ENCODE measurements around the gene FAM149A. TPM values are rescaled to one million over a fixed set of nuclear protein-coding genes. Genes with fewer than 3 reads are reported as not detected.

FAM149A gene
- total RNA-seq, 1 donor from 2014 or later = 13.9 TPM

- peak; percentile 33 to 74 (median 60) for TF ChIP-seq CTCF (IDR thresholded peaks at IDR 0.05)
- no peak overlapping the region for H3K27ac ChIP-seq
- H3K36me3 ChIP-seq = no peaks in the 10 kb centered on the region
- H3K4me1 ChIP-seq = no peaks in the 10 kb centered on the region
- DNase-seq (ENCODE audit: low spot score in 2 of 2) = no peak
- intact Hi-C loops (cut with DNase I) = loop anchor here (10.0 kb wide), 1 partner anchor 502 kb away; no protein-coding TSS in a partner anchor
- peak overlapping the region; percentile 7 to 48 for H3K4me3 ChIP-seq
- no peaks in the 10 kb centered on the region for H3K9me3 ChIP-seq
- H3K27me3 ChIP-seq = no peaks in the 10 kb centered on the region
Observed at GRCh38 chr4:186137196-186137794, 32.8 kb downstream of the FAM149A start.

DNA sequence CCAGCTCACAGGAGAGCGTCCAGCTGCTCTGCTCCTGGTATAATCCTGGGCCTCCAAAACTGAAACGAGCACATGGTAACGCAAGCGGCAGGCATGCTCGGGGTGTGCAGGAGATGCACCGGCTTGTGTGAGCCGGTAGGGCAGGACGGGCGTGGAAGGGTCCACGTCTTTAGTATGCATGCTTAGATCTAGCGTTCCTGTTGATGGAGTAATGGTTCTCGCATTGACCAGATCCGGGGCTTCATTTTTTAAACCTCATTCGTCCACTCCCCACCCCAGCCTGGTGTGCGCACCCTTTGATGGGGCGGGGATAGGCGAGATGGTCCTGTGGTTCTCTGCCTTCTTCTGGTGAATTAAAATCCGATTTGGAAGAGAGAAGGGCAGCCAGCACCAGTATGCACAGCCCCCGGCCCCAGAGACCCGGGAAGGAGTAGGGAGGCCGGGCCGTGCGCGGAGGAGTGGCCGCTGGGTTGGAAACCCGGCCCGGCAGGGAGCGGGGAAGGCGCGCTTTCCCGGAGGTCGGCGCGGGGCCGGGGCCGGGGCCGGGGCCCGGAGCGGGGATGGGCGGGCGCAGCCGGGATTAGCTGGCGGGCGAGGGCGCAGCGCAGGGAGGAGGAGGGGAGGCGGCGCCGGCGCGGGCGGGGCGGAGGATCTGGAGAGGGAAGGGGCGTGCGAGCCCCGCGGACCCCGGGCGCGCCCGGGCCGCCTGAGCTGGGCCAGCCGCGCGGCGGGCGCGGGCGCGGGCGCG is 39.9 kb downstream of the FAM149A start:
- peak in 1 of 2 donors; percentile 78 for DNase-seq (ENCODE audit: low spot score in 2 of 2)
- no peaks in the 10 kb centered on the region for H3K36me3 ChIP-seq
- peak overlapping the region; percentile 70 to 91 for H3K27ac ChIP-seq
- TF ChIP-seq CTCF (IDR thresholded peaks at IDR 0.05) = peak in 1 of 3 experiments; percentile 24
- H3K9me3 ChIP-seq = no peaks in the 10 kb centered on the region
- intact Hi-C loops (cut with DNase I) = loop anchor here (2.0 to 10.0 kb wide), 3 partner anchors 46 to 1000 kb away; partner anchors contain the start of genes CYP4V2 and SLC25A4
- H3K4me3 ChIP-seq = peak overlapping the region; percentile 71 to 85
- no peaks in the 10 kb centered on the region for H3K27me3 ChIP-seq
- peaks cover 4 to 6% of the 10 kb centered on the region in 2 donors for H3K4me1 ChIP-seq

GRCh38 chr4:186144946-186145569 is 40.6 kb downstream of the FAM149A start:
- no peaks in the 10 kb centered on the region for H3K36me3 ChIP-seq
- peak in 1 of 2 donors; percentile 85 for DNase-seq (ENCODE audit: low spot score in 2 of 2)
- peaks cover 4 to 6% of the 10 kb centered on the region in 2 donors for H3K4me1 ChIP-seq
- peak overlapping the region; percentile 55 to 91 for H3K27ac ChIP-seq
- intact Hi-C loops (cut with DNase I) = loop anchor here (2.0 to 10.0 kb wide), 3 partner anchors 46 to 1000 kb away; partner anchors contain the start of genes CYP4V2 and SLC25A4
- no peaks in the 10 kb centered on the region for H3K27me3 ChIP-seq
- H3K4me3 ChIP-seq = peak overlapping the region; percentile 71 to 85
- no peaks in the 10 kb centered on the region for H3K9me3 ChIP-seq
- no peak for TF ChIP-seq CTCF (IDR thresholded peaks at IDR 0.05)

- H3K4me3 ChIP-seq = no peak overlapping the region
- no peak for DNase-seq (ENCODE audit: low spot score in 2 of 2)
- no peak for TF ChIP-seq CTCF (IDR thresholded peaks at IDR 0.05)
- H3K4me1 ChIP-seq = peaks cover 4 to 6% of the 10 kb centered on the region in 2 donors
- H3K9me3 ChIP-seq = no peaks in the 10 kb centered on the region
- peak overlapping the region in 1 of 2 donors; percentile 55 for H3K27ac ChIP-seq
- no peaks in the 10 kb centered on the region for H3K27me3 ChIP-seq
- intact Hi-C loops (cut with DNase I) = loop anchor here (10.0 kb wide), 2 partner anchors 492 to 1002 kb away; partner anchors contain the start of gene SLC25A4
- H3K36me3 ChIP-seq = no peaks in the 10 kb centered on the region
Observed at GRCh38 chr4:186146458-186146857, 42.0 kb downstream of the FAM149A start.

GRCh38 chr4:186148336-186148975 is 44.0 kb downstream of the FAM149A start:
- no peaks in the 10 kb centered on the region for H3K36me3 ChIP-seq
- TF ChIP-seq CTCF (IDR thresholded peaks at IDR 0.05) = no peak
- H3K27me3 ChIP-seq = no peaks in the 10 kb centered on the region
- H3K4me3 ChIP-seq = no peak overlapping the region
- intact Hi-C loops (cut with DNase I) = loop anchor here (10.0 kb wide), 2 partner anchors 494 to 1004 kb away; partner anchors contain the start of gene SLC25A4
- no peak for DNase-seq (ENCODE audit: low spot score in 2 of 2)
- no peak overlapping the region for H3K27ac ChIP-seq
- peaks cover 4 to 6% of the 10 kb centered on the region in 2 donors for H3K4me1 ChIP-seq
- no peaks in the 10 kb centered on the region for H3K9me3 ChIP-seq

Data from ascending aorta (tissue), 2 donors.